A549 (cell line): ENCODE measurements around the gene CLCN4. TPM values are rescaled to one million over a fixed set of nuclear protein-coding genes. Genes with fewer than 3 reads are reported as not detected.

Source experiments
- ATAC-seq, 2 experiments: fragments of 200-7000 bp in 1 of 2; fragments of >200 bp in 1 of 2; cut with Nextera tagmentation in 1 of 2; cut with Tn5 transposase in 1 of 2; 3 replicates each; pipeline versions ENCODE4 v1.8.0 to v1.9.1; 2018 to 2020; ENCODE audit warnings: mild to moderate bottlenecking in 1 of 2, moderate library complexity in 1 of 2
- CTCF ChIA-PET: fragments of 300-600 bp; sonication (Branson Sonifier 250); formaldehyde crosslinking; extraction: SDS; loops from one replicate; lab custom pipeline; 2021; ENCODE audit warnings: antibody characterized with exemption, inconsistent platforms; lab: Yijun Ruan, JAX
- POLR2A ChIA-PET: fragments of 350-600 bp; formaldehyde crosslinking; extraction: SDS; loops from one replicate; lab custom pipeline; 2021; ENCODE audit warnings: antibody characterized with exemption, inconsistent platforms; lab: Yijun Ruan, JAX
- DNase-seq, 2 experiments: peaks; one replicate each; pipeline versions ENCODE4 v3.0.0 to v3.0.0-alpha.2; 2011 to 2016; ENCODE audit warnings: low read depth in 1 of 2, low spot score in 1 of 2
- FAIRE-seq: peaks from 2 replicates; lab custom pipeline; 2011; peaks lifted over from hg19 to GRCh38; lab: Jason Lieb, UNC
- H3K27ac ChIP-seq, 2 experiments: fragments of >200 bp; sonication (Bioruptor Twin); formaldehyde crosslinking; 3 replicates each; pipeline ENCODE4 v1.5.1; 2016 to 2017
- H3K4me1 ChIP-seq: fragments of >200 bp; sonication (Bioruptor Twin); formaldehyde crosslinking; 3 replicates; pipeline ENCODE4 v1.6.1; 2016
- H3K4me2 ChIP-seq: fragments of >200 bp; sonication (Bioruptor Twin); formaldehyde crosslinking; 3 replicates; pipeline ENCODE4 v1.6.1; 2016
- H3K4me3 ChIP-seq: fragments of >200 bp; sonication (Bioruptor Twin); formaldehyde crosslinking; 3 replicates; pipeline ENCODE4 v1.5.1; 2016
- H3K9me3 ChIP-seq: fragments of >200 bp; sonication (Bioruptor Twin); formaldehyde crosslinking; 3 replicates; pipeline ENCODE4 v1.6.1; 2016
- CHD2 ChIP-seq: fragments of 150-350 bp; IDR thresholded peaks from 2 replicates; pipeline ENCODE4 v1.6.1; 2014; ENCODE audit warnings: low read length; ENCODE audit not compliant: partially characterized antibody
- EHF ChIP-seq: fragments of 250-450 bp; sonication (Bioruptor Pico); IDR thresholded peaks from 2 replicates; pipeline ENCODE4 v1.5.0; 2020; ENCODE audit warnings: mild to moderate bottlenecking
- EHMT2 ChIP-seq: fragments of 200-600 bp; sonication (generic); IDR thresholded peaks from 2 replicates; pipeline ENCODE4 v1.6.1; 2016; ENCODE audit warnings: antibody characterized with exemption, low read depth, mild to moderate bottlenecking, moderate library complexity
- EP300 ChIP-seq, 2 experiments: fragments of >200 bp; sonication (Bioruptor Twin); formaldehyde crosslinking; IDR thresholded peaks; 2 replicates in 1 of 2; 3 replicates in 1 of 2; pipeline ENCODE4 v1.6.1; 2016 to 2017
- ESRRA ChIP-seq: fragments of 150-350 bp; IDR thresholded peaks from 2 replicates; pipeline ENCODE4 v1.6.1; 2014; ENCODE audit warnings: mild to moderate bottlenecking, low read length, borderline replicate concordance
- FOSB ChIP-seq: fragments of 250-450 bp; sonication (Bioruptor Pico); IDR thresholded peaks from 2 replicates; pipeline ENCODE4 v1.5.0; 2020; ENCODE audit warnings: mild to moderate bottlenecking, moderate library complexity
- GATA3 ChIP-seq: IDR thresholded peaks from 2 replicates; pipeline ENCODE4 v1.6.1; 2012; ENCODE audit warnings: borderline replicate concordance
- HEYL ChIP-seq: fragments of 250-450 bp; sonication (Bioruptor Pico); IDR thresholded peaks from 2 replicates; pipeline ENCODE4 v1.8.0; 2021; ENCODE audit warnings: mild to moderate bottlenecking, moderate library complexity
- HOXA7 ChIP-seq: fragments of 250-450 bp; sonication (Bioruptor Pico); IDR thresholded peaks from 2 replicates; pipeline ENCODE4 v1.5.0; 2020; ENCODE audit warnings: mild to moderate bottlenecking, moderate library complexity
- HOXB5 ChIP-seq: fragments of 250-450 bp; sonication (Bioruptor Pico); IDR thresholded peaks from 2 replicates; pipeline ENCODE4 v1.5.0; 2020; ENCODE audit warnings: mild to moderate bottlenecking, moderate library complexity
- MAFK ChIP-seq: fragments of 450-650 bp; IDR thresholded peaks from 2 replicates; pipeline ENCODE4 v1.6.1; 2014; ENCODE audit not compliant: partially characterized antibody
- MAZ ChIP-seq: fragments of 150-350 bp; IDR thresholded peaks from 2 replicates; pipeline ENCODE4 v1.6.1; 2014; ENCODE audit warnings: antibody characterized with exemption, low read depth, low read length, borderline replicate concordance
- MYC ChIP-seq: IDR thresholded peaks from 2 replicates; pipeline ENCODE4 v1.6.1; 2012; ENCODE audit warnings: mild to moderate bottlenecking, inconsistent platforms, low read length, improper control_type of control experiment, borderline replicate concordance
- NFE2L2 ChIP-seq: fragments of 150-350 bp; conservative IDR thresholded peaks from 2 replicates; pipeline ENCODE4 v1.6.1; 2014; ENCODE audit warnings: low read length
- NPAS2 ChIP-seq: fragments of 250-450 bp; sonication (Bioruptor Pico); IDR thresholded peaks from 2 replicates; pipeline ENCODE4 v1.8.0; 2022; ENCODE audit warnings: mild to moderate bottlenecking, moderate library complexity, borderline replicate concordance
- RAD21 ChIP-seq, 2 experiments: fragments of >200 bp in 1 of 2; sonication (Bioruptor Twin) in 1 of 2; formaldehyde crosslinking in 1 of 2; IDR thresholded peaks in 1 of 2; conservative IDR thresholded peaks in 1 of 2; 2 replicates in 1 of 2; 3 replicates in 1 of 2; pipeline ENCODE4 v1.6.1; 2012 to 2018; ENCODE audit warnings: inconsistent platforms in 1 of 2
- RARB ChIP-seq: fragments of 250-450 bp; sonication (Bioruptor Pico); IDR thresholded peaks from 2 replicates; pipeline ENCODE4 v1.8.0; 2021; ENCODE audit warnings: mild to moderate bottlenecking, moderate library complexity
- RNF2 ChIP-seq: fragments of 200-600 bp; sonication (generic); IDR thresholded peaks from 2 replicates; pipeline ENCODE4 v1.6.1; 2016; ENCODE audit warnings: low read depth, mild to moderate bottlenecking, antibody characterized with exemption, moderate library complexity, borderline replicate concordance
- SREBF2 ChIP-seq: fragments of 450-650 bp; IDR thresholded peaks from 2 replicates; pipeline ENCODE4 v1.6.1; 2014; ENCODE audit warnings: mild to moderate bottlenecking, moderate library complexity
- TFCP2L1 ChIP-seq: fragments of 250-450 bp; sonication (Bioruptor Pico); IDR thresholded peaks from 2 replicates; pipeline ENCODE4 v1.5.0; 2021; ENCODE audit warnings: mild to moderate bottlenecking
- ZC3H11A ChIP-seq: fragments of 450-650 bp; IDR thresholded peaks from 2 replicates; pipeline ENCODE4 v1.6.1; 2014; ENCODE audit warnings: antibody characterized with exemption, mild to moderate bottlenecking
- ZNF302 ChIP-seq: fragments of 250-450 bp; sonication (Bioruptor Pico); IDR thresholded peaks from 2 replicates; pipeline ENCODE4 v1.9.0; 2021; ENCODE audit warnings: inconsistent platforms, mild to moderate bottlenecking, moderate library complexity
- WGBS: methylation state at CpG from one replicate; pipeline ENCODE4 v1.1.6; 2017; ENCODE audit errors: missing lambda C conversion rate; 5-methylcytosine and 5-hydroxymethylcytosine counted together
- polyA plus RNA-seq, 4 experiments: library from polyadenylated mRNA; depleted of rRNA in 3 of 4; stranded (reverse); fragments of >200 nt; fragmentation: RNase III in 1 of 4; extraction: RNeasy Plus Mini Kit Qiagen cat#74134 plus additional on column Dnase treatment in 1 of 4; gene quantifications; 2 replicates in 3 of 4; 3 replicates in 1 of 4; pipeline ENCODE4 v1.2.3, GENCODE V29; 2011 to 2017
- TF ChIP-seq, protein P1 (sequence below): fragments of 450-650 bp; IDR thresholded peaks from 2 replicates; pipeline ENCODE4 v1.6.1; 2014; ENCODE audit warnings: antibody characterized with exemption
- TF ChIP-seq, protein P2 (sequence below): fragments of >200 bp; sonication (Bioruptor Twin); formaldehyde crosslinking; IDR thresholded peaks from 3 replicates; pipeline ENCODE4 v1.6.1; 2016
- TF ChIP-seq, protein P3 (sequence below): fragments of 200-600 bp; sonication (generic); IDR thresholded peaks from 2 replicates; pipeline ENCODE4 v1.6.1; 2016; ENCODE audit warnings: antibody characterized with exemption, mild to moderate bottlenecking, moderate library complexity

The CLCN4 gene
- polyA plus RNA-seq, 2 of the 4 experiments (the other 2 are of a cell fraction): 2.8 to 4.7 TPM

DNA sequence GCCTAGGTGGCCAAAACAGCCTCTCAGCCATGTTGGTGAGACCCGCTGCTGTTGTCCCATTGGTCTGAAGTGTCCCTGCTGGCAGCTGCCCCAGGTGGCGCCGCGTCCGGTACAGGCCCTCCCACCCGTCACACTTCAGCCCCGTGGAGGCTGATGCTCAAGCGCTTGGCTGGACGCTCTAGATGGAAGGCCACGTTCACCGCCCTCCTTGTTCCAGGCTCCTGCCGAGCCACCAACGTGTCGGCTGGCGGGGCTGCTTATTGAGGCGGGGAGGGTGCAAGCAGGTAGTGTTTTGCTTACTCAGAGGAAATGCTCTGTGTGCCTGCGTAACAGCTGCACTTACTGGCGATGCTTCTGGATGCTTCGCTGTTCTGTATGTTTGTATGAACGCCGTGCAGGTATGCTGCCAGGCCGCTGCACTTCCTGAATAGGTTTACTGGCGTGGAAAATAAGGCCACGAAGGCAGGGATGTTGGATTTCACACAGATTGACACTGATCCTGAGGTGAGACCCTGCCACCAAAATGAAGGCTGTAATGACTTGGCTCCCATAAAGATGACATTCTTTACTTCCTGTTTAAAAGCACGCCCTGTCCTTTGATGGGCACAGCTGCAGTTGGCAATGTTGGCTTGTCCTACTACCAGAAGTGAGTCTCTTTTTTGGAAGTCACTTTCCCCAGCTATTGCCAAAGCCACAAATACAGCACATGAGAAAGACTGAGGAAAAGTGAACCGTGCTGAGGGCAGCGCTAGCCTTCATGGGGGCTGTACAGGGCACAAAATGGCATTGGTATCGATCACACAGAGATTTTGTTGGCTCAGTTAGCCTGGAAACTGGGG is 21.0 kb upstream of the CLCN4 start:
- POLR2A ChIA-PET: no interaction called here
- TF ChIP-seq NPAS2: no peak
- Histone ChIP-seq H3K4me1 (no peaks in the 10 kb centered on the region), H3K9me3 (no peaks in the 10 kb centered on the region), H3K4me3 (no peak overlapping the region), H3K27ac (no peak overlapping the region), H3K4me2 (no peak overlapping the region)
- no peak for FAIRE-seq
- CTCF ChIA-PET: interaction anchor here (1.3 kb wide), 1 partner anchor 16 kb away, joined by 5 read pairs; no protein-coding TSS in a partner anchor
- no peak for DNase-seq
- WGBS: 97% methylated on average over 24 of the region's 28 CpGs
- no peak for ATAC-seq

DNA sequence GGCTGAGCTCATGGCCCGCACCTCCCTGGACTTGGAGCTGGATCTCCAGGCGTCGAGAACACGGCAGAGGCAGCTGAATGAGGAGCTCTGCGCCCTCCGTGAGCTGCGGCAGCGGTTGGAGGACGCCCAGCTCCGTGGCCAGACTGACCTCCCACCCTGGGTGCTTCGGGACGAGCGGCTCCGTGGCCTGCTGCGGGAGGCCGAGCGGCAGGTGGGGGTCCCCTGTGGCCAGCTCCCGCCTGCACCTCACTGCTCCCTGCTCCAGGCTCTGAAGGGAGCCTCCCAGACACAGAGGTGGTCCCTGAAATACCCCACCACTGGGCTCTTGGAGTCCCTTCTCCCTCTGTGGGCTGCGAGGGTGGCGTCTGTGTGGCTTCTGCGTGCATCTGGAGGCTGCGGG is 18.0 kb upstream of the CLCN4 start:
- FAIRE-seq (no peak), ATAC-seq (no peak), DNase-seq (no peak)
- Histone ChIP-seq H3K4me1 (no peaks in the 10 kb centered on the region), H3K9me3 (no peaks in the 10 kb centered on the region), H3K4me2 (no peak overlapping the region), H3K4me3 (no peak overlapping the region), H3K27ac (no peak overlapping the region)
- TF ChIP-seq CHD2 (no peak), HOXB5 (no peak), ESRRA (no peak), HOXA7 (no peak), FOSB (CRISPR knock-in tag) (no peak), SREBF2 (no peak), EHMT2 (no peak), NPAS2 (no peak)
- TF ChIP-seq, protein P1, sequence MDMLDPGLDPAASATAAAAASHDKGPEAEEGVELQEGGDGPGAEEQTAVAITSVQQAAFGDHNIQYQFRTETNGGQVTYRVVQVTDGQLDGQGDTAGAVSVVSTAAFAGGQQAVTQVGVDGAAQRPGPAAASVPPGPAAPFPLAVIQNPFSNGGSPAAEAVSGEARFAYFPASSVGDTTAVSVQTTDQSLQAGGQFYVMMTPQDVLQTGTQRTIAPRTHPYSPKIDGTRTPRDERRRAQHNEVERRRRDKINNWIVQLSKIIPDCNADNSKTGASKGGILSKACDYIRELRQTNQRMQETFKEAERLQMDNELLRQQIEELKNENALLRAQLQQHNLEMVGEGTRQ: no peak
- TF ChIP-seq, protein P2, sequence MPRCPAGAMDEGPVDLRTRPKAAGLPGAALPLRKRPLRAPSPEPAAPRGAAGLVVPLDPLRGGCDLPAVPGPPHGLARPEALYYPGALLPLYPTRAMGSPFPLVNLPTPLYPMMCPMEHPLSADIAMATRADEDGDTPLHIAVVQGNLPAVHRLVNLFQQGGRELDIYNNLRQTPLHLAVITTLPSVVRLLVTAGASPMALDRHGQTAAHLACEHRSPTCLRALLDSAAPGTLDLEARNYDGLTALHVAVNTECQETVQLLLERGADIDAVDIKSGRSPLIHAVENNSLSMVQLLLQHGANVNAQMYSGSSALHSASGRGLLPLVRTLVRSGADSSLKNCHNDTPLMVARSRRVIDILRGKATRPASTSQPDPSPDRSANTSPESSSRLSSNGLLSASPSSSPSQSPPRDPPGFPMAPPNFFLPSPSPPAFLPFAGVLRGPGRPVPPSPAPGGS: no peak
- TF ChIP-seq, protein P3, sequence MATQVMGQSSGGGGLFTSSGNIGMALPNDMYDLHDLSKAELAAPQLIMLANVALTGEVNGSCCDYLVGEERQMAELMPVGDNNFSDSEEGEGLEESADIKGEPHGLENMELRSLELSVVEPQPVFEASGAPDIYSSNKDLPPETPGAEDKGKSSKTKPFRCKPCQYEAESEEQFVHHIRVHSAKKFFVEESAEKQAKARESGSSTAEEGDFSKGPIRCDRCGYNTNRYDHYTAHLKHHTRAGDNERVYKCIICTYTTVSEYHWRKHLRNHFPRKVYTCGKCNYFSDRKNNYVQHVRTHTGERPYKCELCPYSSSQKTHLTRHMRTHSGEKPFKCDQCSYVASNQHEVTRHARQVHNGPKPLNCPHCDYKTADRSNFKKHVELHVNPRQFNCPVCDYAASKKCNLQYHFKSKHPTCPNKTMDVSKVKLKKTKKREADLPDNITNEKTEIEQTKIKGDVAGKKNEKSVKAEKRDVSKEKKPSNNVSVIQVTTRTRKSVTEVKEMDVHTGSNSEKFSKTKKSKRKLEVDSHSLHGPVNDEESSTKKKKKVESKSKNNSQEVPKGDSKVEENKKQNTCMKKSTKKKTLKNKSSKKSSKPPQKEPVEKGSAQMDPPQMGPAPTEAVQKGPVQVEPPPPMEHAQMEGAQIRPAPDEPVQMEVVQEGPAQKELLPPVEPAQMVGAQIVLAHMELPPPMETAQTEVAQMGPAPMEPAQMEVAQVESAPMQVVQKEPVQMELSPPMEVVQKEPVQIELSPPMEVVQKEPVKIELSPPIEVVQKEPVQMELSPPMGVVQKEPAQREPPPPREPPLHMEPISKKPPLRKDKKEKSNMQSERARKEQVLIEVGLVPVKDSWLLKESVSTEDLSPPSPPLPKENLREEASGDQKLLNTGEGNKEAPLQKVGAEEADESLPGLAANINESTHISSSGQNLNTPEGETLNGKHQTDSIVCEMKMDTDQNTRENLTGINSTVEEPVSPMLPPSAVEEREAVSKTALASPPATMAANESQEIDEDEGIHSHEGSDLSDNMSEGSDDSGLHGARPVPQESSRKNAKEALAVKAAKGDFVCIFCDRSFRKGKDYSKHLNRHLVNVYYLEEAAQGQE: no peak
- WGBS: 97% methylated on average over 14 of the region's 22 CpGs
- ChIA-PET CTCF (interaction anchor here (4.0 kb wide), 1 partner anchor 19 kb away, joined by 18 read pairs; no protein-coding TSS in a partner anchor), POLR2A (no interaction called here)

DNA sequence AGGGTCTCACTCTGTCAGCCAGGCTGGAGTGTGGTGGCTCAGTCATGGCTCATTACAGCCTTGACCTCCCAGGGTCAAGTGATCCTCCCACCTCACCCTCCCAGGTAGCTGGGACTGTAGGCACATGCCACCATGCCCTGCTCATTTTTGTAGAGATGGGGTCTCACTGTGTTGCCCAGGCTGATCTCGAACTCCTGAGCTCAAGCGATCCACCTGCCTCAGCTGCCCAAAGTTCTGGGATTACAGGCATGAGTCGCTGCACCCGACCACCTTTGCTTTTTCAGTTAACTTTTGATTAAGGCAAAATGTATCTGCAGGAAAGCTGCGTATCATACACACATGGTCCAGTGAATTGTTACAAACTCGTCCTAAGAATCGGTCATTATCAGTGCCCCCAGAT is 16.5 kb upstream of the CLCN4 start:
- ATAC-seq: no peak
- FAIRE-seq: no peak
- H3K27ac ChIP-seq: no peak overlapping the region
- H3K4me3 ChIP-seq: no peak overlapping the region
- DNase-seq: no peak
- no peak overlapping the region for H3K4me2 ChIP-seq
- 98% methylated on average over 6 of the region's 7 CpGs for WGBS
- ChIA-PET POLR2A (no interaction called here), CTCF (interaction anchor here (0.7 to 4.0 kb wide), 3 partner anchors 20 to 145 kb away, joined by 3 to 18 read pairs (median 3); no protein-coding TSS in a partner anchor)
- no peak for TF ChIP-seq TFCP2L1
- no peak for TF ChIP-seq MAZ
- no peak for TF ChIP-seq EHF (CRISPR knock-in tag)
- no peak for TF ChIP-seq ZC3H11A
- no peak for TF ChIP-seq EHMT2
- TF ChIP-seq NPAS2: no peak
- TF ChIP-seq RNF2: no peak
- TF ChIP-seq ESRRA: no peak
- no peak for TF ChIP-seq ZNF302 (CRISPR knock-in tag)
- no peak for TF ChIP-seq HOXB5
- no peak for TF ChIP-seq RAD21 (conservative IDR thresholded peaks at IDR 0.05 in 1 of 2, IDR thresholded peaks at IDR 0.05 in 1 of 2)
- no peak for TF ChIP-seq HEYL (CRISPR knock-in tag)
- TF ChIP-seq NFE2L2: no peak
- TF ChIP-seq MAFK: no peak
- no peak for TF ChIP-seq RARB (CRISPR knock-in tag)
- TF ChIP-seq GATA3: no peak
- TF ChIP-seq EP300 (IDR thresholded peaks at IDR 0.05): no peak
- TF ChIP-seq, protein P1: no peak
- no peak for TF ChIP-seq MYC
- no peaks in the 10 kb centered on the region for H3K9me3 ChIP-seq
- H3K4me1 ChIP-seq: no peaks in the 10 kb centered on the region
